Gastroesophageal sphincter (tissue), 3 donors: ENCODE results near the gene EXOSC2.

Experiments
- CTCF ChIP-seq, 4 experiments: fragments of 200-600 bp in 2 of 4; fragments of 450-650 bp in 2 of 4; sonication (generic) in 1 of 4; IDR thresholded peaks; one replicate each; pipeline ENCODE4 v1.5.1; 2017 to 2019; ENCODE audit warnings: antibody characterized with exemption in 4 of 4, mild to moderate bottlenecking in 2 of 4, moderate library complexity in 2 of 4
- POLR2A ChIP-seq, 2 donors: fragments of 450-650 bp; IDR thresholded peaks; one replicate each; pipeline ENCODE4 v1.6.1; 2017; ENCODE audit warnings: antibody characterized with exemption in 2 of 2, mild to moderate bottlenecking in 2 of 2, moderate library complexity in 1 of 2
- POLR2AphosphoS5 ChIP-seq: sonication (generic); formaldehyde crosslinking; IDR thresholded peaks from one replicate; pipeline ENCODE4 v1.6.1; 2017; ENCODE audit warnings: antibody characterized with exemption

- TF ChIP-seq POLR2A (IDR thresholded peaks at IDR 0.05): no peak
- no peak for TF ChIP-seq CTCF (IDR thresholded peaks at IDR 0.05)
- TF ChIP-seq POLR2AphosphoS5: no peak
These were observed 4.0 kb upstream of the EXOSC2 start for GRCh38 chr9:130689572-130689936.
